GM23338 (cell line): Measurements from ENCODE around the gene HFE. TPM values are rescaled to one million over a fixed set of nuclear protein-coding genes. Genes with fewer than 3 reads are reported as not detected.
"Not testable (repeated sequence)": the region's sequence is repeated elsewhere in the genome, so short reads cannot be mapped to it uniquely, and the experiment has no call there.

Source experiments
- ATAC-seq: fragments of 200-7000 bp; cut with Tn5 transposase; 3 replicates; pipeline ENCODE4 v1.9.1; 2020
- DNase-seq: peaks from one replicate; pipeline ENCODE4 v3.0.0-alpha.2; 2015; ENCODE audit warnings: low spot score
- H2AFZ ChIP-seq: fragments of 200-600 bp; sonication (generic); 2 replicates; pipeline ENCODE4 v1.8.0; 2016; ENCODE audit warnings: antibody characterized with exemption, mild to moderate bottlenecking, moderate library complexity
- H3F3A ChIP-seq: fragments of 200-600 bp; sonication (generic); replicated peaks from 2 replicates; pipeline ENCODE4 v1.8.0; 2017; ENCODE audit warnings: antibody characterized with exemption, mixed run types, low read depth
- H3K27ac ChIP-seq: fragments of 200-600 bp; sonication (generic); 2 replicates; pipeline ENCODE4 v1.6.1; 2016; ENCODE audit warnings: low read depth
- H3K27me3 ChIP-seq: fragments of 200-600 bp; sonication (generic); 2 replicates; pipeline ENCODE4 v1.8.0; 2016; ENCODE audit warnings: mild to moderate bottlenecking, mixed run types, moderate library complexity; ENCODE audit not compliant: insufficient read depth
- H3K36me3 ChIP-seq: fragments of 200-600 bp; sonication (generic); 2 replicates; pipeline ENCODE4 v1.8.0; 2016; ENCODE audit warnings: mild to moderate bottlenecking; ENCODE audit not compliant: insufficient read depth
- H3K4me1 ChIP-seq: fragments of 200-600 bp; sonication (generic); 2 replicates; pipeline ENCODE4 v1.8.0; 2016; ENCODE audit warnings: mild to moderate bottlenecking, moderate library complexity; ENCODE audit not compliant: insufficient read depth
- H3K4me2 ChIP-seq: fragments of 200-600 bp; sonication (generic); 2 replicates; pipeline ENCODE4 v1.7.1; 2017; ENCODE audit warnings: mixed run types
- H3K4me3 ChIP-seq: fragments of 200-600 bp; sonication (generic); 2 replicates; pipeline ENCODE4 v1.6.1; 2016; ENCODE audit warnings: mixed run types
- H3K79me2 ChIP-seq: fragments of 200-600 bp; sonication (generic); replicated peaks from 2 replicates; pipeline ENCODE4 v1.8.0; 2017; ENCODE audit warnings: mild to moderate bottlenecking; ENCODE audit not compliant: insufficient read depth
- H3K9me2 ChIP-seq: fragments of 200-600 bp; sonication (generic); 2 replicates; pipeline ENCODE4 v1.8.0; 2017; ENCODE audit not compliant: insufficient read depth
- H4K20me1 ChIP-seq: fragments of 200-600 bp; sonication (generic); replicated peaks from 2 replicates; pipeline ENCODE4 v1.8.0; 2017; ENCODE audit warnings: mild to moderate bottlenecking; ENCODE audit not compliant: insufficient read depth
- H3K27ac Mint-ChIP-seq: 2 replicates; pipeline ENCODE4 v1.8.0; 2020; ENCODE audit warnings: inconsistent platforms, mild to moderate bottlenecking, moderate library complexity, mixed read lengths
- H3K27me3 Mint-ChIP-seq: 3 replicates; pipeline ENCODE4 v1.8.0; 2022; ENCODE audit warnings: low read depth, mild to moderate bottlenecking, moderate library complexity, mixed read lengths, inconsistent platforms; ENCODE audit not compliant: insufficient read depth, poor library complexity
- H3K36me3 Mint-ChIP-seq: 3 replicates; pipeline ENCODE4 v1.8.0; 2021; ENCODE audit warnings: low read depth, mild to moderate bottlenecking, inconsistent platforms, moderate library complexity, mixed read lengths
- H3K4me1 Mint-ChIP-seq: 3 replicates; pipeline ENCODE4 v1.8.0; 2020; ENCODE audit warnings: mild to moderate bottlenecking, inconsistent platforms, mixed read lengths
- H3K4me3 Mint-ChIP-seq: 3 replicates; pipeline ENCODE4 v1.8.0; 2021; ENCODE audit warnings: moderate library complexity, mild to moderate bottlenecking, inconsistent platforms, mixed read lengths
- H3K9me3 Mint-ChIP-seq: 3 replicates; pipeline ENCODE4 v1.8.0; 2020; ENCODE audit warnings: moderate library complexity, mild to moderate bottlenecking, inconsistent platforms, mixed read lengths
- CREB1 ChIP-seq: fragments of 250-450 bp; sonication (Bioruptor Pico); IDR thresholded peaks from 2 replicates; pipeline ENCODE4 v1.5.0; 2020; ENCODE audit warnings: low read depth, mild to moderate bottlenecking, moderate library complexity
- CTCF ChIP-seq, 2 experiments: fragments of 200-600 bp in 1 of 2; sonication (generic) in 1 of 2; conservative IDR thresholded peaks; 2 replicates each; pipeline versions ENCODE4 v1.5.1 to v1.6.1; 2016 to 2017; ENCODE audit warnings: antibody characterized with exemption in 2 of 2, low read depth in 2 of 2, mild to moderate bottlenecking in 2 of 2, moderate library complexity in 1 of 2
- ETS1 ChIP-seq: IDR thresholded peaks from 2 replicates; pipeline ENCODE4 v1.6.1; 2016; ENCODE audit warnings: antibody characterized with exemption
- EZH2phosphoT487 ChIP-seq: fragments of 200-600 bp; sonication (generic); IDR thresholded peaks from one replicate; pipeline ENCODE4 v1.8.1; 2018; ENCODE audit warnings: antibody characterized with exemption; ENCODE audit not compliant: unreplicated experiment
- JUNB ChIP-seq: IDR thresholded peaks from one replicate; pipeline ENCODE4 v1.6.1; 2016; ENCODE audit warnings: antibody characterized with exemption; ENCODE audit not compliant: unreplicated experiment
- POLR2AphosphoS5 ChIP-seq: IDR thresholded peaks from 2 replicates; pipeline ENCODE4 v1.6.1; 2016; ENCODE audit warnings: antibody characterized with exemption, low read depth
- REST ChIP-seq: IDR thresholded peaks from one replicate; pipeline ENCODE4 v1.6.1; 2018; ENCODE audit warnings: antibody characterized with exemption; ENCODE audit not compliant: unreplicated experiment
- STAT1 ChIP-seq: IDR thresholded peaks from one replicate; pipeline ENCODE4 v1.6.1; 2016; ENCODE audit warnings: antibody characterized with exemption; ENCODE audit not compliant: unreplicated experiment
- ZNF114 ChIP-seq: fragments of 250-450 bp; sonication (Bioruptor Pico); IDR thresholded peaks from 2 replicates; pipeline ENCODE4 v1.5.0; 2020; ENCODE audit warnings: mild to moderate bottlenecking, moderate library complexity
- ZNF462 ChIP-seq: fragments of 250-450 bp; sonication (Bioruptor Pico); IDR thresholded peaks from 2 replicates; pipeline ENCODE4 v1.5.0; 2020; ENCODE audit warnings: mild to moderate bottlenecking, moderate library complexity
- polyA plus RNA-seq: library from polyadenylated mRNA; unstranded; fragments of >200 nt; fragmentation: Nextera tagmentation; extraction: Ambion mirVana; gene quantifications from 2 replicates; pipeline ENCODE4 v1.2.1, GENCODE V29; 2016
- total RNA-seq: library from RNA; depleted of rRNA; stranded (reverse); fragments of >200 nt; shearing (Covaris generic); gene quantifications from 2 replicates; pipeline ENCODE4 v1.2.3, GENCODE V29; 2014

The HFE gene
- total and polyA plus RNA-seq, 2 experiments from 2014 or later: 0.53 to 0.63 TPM

GRCh38 chr6:26047329-26047728 lies 39.9 kb upstream of the HFE start:
- H3K27ac ChIP-seq, DNase-seq, H3K36me3 ChIP-seq, H3K9me3 Mint-ChIP-seq, H3K4me3 ChIP-seq, H4K20me1 ChIP-seq, H3K4me2 ChIP-seq, ATAC-seq, H3K9me2 ChIP-seq, H3K4me3 Mint-ChIP-seq, H3K36me3 Mint-ChIP-seq, H3K79me2 ChIP-seq, H3F3A ChIP-seq, H2AFZ ChIP-seq, H3K27me3 ChIP-seq: not testable (repeated sequence)
- H3K4me1 Mint-ChIP-seq: peaks cover 34% of the 10 kb centered on the region
- peaks cover 13% of the 10 kb centered on the region for H3K27me3 Mint-ChIP-seq
- H3K27ac Mint-ChIP-seq: 0 out of 2 replicates have a peak overlapping the region, but pooled peaks have one; percentile 29
- peaks cover 22% of the 10 kb centered on the region for H3K4me1 ChIP-seq

GRCh38 chr6:26048590-26048989 lies 38.6 kb upstream of the HFE start:
- Histone ChIP-seq H3F3A (no peaks in the 10 kb centered on the region), H3K4me2 (no peak overlapping the region), H4K20me1 (no peaks in the 10 kb centered on the region), H2AFZ (no peak overlapping the region), H3K27me3 (no peaks in the 10 kb centered on the region), H3K9me2 (no peaks in the 10 kb centered on the region), H3K4me1 (peaks cover 22% of the 10 kb centered on the region), H3K79me2 (no peaks in the 10 kb centered on the region; the same call in 1 of the 2 replicates), H3K27ac (no peak overlapping the region), H3K36me3 (no peaks in the 10 kb centered on the region), H3K4me3 (no peak overlapping the region)
- Mint-ChIP-seq H3K4me3 (no peak overlapping the region), H3K9me3 (peaks cover 3% of the 10 kb centered on the region; the same call in 1 of the 3 replicates), H3K36me3 (no peaks in the 10 kb centered on the region; the same call in 1 of the 3 replicates), H3K27me3 (peaks cover 9% of the 10 kb centered on the region), H3K4me1 (peaks cover 32% of the 10 kb centered on the region), H3K27ac (peak overlapping the region; percentile 49)
- TF ChIP-seq JUNB: no peak
- no peak for TF ChIP-seq CTCF (conservative IDR thresholded peaks at IDR 0.05; ENCODE audit: low read depth in 2 of 2)
- TF ChIP-seq STAT1: no peak
- TF ChIP-seq CREB1 (CRISPR knock-in tag): no peak
- no peak for TF ChIP-seq REST
- TF ChIP-seq ZNF114 (CRISPR knock-in tag): no peak
- no peak for TF ChIP-seq EZH2phosphoT487
- no peak for TF ChIP-seq ZNF462 (CRISPR knock-in tag)
- no peak for TF ChIP-seq ETS1
- no peak for TF ChIP-seq POLR2AphosphoS5
- DNase-seq (no peak), ATAC-seq (no peak)
